Non-pigmented ciliary epithelial cell (primary cell): Measurements from ENCODE around the gene ALAD.
"Not testable (repeated sequence)": the region's sequence is repeated elsewhere in the genome, so short reads cannot be mapped to it uniquely, and the experiment has no call there.

ENCODE experiments used
- DNase-seq: peaks from one replicate; pipeline ENCODE4 v3.0.0-alpha.2; 2010; ENCODE audit warnings: low read depth

The ALAD gene

GRCh38 chr9:113398796-113399195 is 2.3 kb downstream of the ALAD start:
- no peak for DNase-seq

DNA sequence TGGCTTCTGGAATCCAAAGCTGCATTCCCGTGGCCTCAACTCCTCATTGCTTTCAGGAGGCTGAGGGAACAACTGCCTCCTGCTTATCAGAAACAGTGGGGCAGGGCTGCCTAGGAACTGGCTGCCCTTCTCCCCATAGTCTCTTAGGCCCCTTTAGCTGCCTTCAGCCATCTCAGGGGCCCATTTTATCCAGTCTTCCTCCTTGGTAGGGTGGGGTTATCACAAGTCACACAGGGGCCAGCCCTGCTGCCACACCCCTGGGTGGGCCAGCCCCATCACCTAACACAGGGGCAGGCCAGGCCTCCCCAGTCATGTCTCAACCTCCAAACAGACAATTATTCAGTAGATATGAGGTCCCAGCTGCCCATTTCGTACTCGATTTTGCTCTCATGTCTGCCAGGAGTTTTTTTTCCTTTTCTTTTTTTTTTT is 3.9 kb downstream of the ALAD start:
- DNase-seq: no peak

DNA sequence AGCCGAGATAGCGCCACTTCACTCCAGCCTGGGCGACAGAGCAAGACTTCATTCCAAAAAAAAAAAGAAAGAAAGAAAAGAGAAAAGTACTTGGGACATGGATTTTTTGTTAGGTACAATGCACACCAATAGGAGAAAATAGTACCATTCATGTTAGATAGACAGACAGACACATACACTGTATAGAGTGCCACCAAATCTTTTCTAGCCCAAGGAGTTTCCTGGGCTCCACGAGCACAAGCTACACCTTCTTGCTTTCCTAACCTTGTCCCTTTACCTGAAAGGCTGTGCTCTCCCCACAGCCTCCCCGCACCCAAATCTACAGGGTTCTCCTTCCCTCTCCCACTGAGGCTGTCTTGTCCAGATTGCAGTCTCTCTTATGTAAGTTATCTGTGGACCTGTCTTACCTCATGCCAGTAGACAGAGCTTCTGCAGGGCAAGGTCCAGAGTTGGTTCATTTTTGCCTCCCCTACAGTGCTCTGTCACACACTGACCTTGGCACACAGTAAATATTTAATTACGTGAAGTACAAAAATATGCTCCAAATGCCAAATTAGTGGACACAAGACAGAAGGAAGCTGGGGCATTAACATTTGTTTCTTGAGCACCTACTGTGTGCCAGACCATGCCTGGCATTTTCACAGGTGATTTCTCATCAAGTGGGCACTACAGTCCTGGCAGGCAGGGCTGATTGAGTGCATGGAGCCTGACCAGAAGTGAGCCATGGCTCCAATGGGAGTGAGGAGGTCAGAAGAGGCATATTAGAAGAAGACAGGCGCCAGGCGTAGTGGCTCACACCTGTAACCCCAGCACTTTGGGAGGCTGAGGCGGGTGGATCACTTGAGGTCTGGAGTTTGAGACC is 5.9 kb downstream of the ALAD start:
- no peak for DNase-seq

DNA sequence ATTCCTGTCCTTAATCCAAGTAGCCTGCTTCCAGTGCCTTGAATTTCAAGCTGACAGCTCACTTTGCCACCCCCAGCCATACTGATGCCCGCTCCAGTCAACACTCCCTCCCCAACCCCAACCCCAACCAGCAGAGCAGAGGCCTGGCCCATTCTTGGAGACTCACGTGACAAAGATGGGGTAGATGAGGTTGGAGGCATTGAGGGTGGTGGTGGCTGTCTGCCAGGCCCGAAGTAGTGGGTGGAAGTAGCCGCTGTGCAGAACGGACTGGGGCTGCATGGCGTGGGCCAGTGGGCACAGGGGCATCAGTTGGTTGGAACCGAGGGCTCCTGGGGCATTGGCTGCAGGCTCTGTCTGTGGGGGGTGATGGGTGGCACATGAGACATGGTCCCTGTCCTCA is 7.8 kb downstream of the ALAD start:
- DNase-seq: no peak

GRCh38 chr9:113391917-113392316 is 9.2 kb downstream of the ALAD start:
- DNase-seq: no peak

DNA sequence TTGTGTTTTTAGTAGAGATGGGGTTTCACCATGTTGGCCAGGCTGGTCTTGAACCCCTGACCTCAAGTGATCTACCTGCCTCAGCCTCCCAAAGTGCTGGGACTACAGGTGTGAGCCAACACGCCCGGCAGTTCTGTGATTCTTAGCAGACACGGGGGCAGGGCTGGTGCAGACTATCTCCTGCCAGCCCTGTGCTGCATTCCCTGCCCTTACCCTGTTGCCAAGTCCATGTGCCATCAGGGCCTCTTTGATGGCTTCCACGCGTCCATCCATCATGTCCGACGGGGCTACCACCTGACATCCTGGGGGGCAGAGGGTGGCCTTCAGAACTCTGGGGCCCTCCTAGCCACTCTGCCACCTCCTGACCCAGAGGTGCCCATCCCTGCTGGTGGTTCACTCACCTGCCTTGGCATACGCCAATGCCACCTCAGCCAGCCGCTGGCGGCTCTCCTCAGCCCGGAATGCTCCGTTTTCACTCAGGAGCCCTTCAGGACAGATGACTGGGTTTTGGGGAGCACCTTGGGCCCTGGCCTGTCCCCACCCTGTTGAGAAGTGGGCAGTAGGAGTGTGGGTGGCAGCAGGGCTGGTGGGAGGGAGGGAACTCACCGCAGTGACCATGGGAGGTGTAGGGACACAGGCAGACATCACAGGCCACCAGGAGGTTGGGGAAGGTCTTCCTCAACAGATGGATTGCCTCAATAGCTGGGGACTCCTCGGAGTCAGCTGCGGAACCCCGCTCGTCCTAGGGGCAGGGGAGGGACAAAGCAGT is 10.7 kb downstream of the ALAD start:
- DNase-seq: no peak

GRCh38 chr9:113389451-113389850 is 11.6 kb downstream of the ALAD start:
- DNase-seq: no peak

- no peak for DNase-seq
Measured at GRCh38 chr9:113388833-113389232, 12.3 kb downstream of the ALAD start.

- no peak for DNase-seq
Measured at GRCh38 chr9:113387560-113388230, 13.4 kb downstream of the ALAD start.

GRCh38 chr9:113386571-113387393 is 14.3 kb downstream of the ALAD start:
- DNase-seq: no peak

DNA sequence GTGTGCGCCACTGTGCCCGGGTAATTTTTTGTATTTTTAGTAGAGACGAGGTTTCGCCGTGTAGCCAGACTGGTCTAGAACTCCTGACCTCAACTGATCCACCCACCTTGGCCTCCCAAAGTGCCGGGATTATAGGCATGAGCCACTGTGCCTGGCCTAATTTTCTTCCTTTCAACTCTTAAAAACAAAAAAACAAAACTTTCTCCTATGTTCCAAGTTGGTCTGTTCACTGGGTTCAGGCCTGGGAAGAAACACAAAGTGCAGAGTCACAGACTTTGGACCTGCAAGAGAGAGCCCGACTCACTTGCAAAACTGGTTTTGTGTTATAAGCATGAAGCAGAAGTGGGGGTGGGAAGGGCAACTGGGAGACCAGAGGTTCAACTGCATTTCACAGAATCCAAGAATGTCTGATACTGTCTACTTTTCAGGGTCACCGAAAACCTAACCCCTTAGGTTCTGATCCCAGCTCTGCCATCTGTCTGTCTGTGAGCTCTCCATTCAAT is 19.1 kb downstream of the ALAD start:
- no peak for DNase-seq

DNA sequence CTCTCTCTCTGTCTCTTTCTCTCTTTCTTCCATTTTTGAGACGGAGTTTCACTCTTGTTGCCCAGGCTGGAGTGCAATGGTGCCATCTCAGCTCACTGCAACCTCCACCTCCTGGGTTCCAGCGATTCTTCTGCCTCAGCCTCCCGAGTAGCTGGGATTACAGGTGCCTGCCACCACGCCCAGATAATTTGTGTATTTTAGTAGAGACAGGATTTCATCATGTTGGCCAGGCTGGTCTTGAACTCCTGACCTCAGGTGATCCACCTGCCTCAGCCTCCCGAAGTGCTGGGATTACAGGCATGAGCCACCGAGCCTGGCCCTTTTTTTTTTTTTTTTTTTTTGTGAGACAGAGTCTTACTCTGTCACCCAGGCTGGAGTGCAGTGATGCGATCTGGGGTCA is 19.6 kb downstream of the ALAD start:
- not testable (repeated sequence) for DNase-seq

DNA sequence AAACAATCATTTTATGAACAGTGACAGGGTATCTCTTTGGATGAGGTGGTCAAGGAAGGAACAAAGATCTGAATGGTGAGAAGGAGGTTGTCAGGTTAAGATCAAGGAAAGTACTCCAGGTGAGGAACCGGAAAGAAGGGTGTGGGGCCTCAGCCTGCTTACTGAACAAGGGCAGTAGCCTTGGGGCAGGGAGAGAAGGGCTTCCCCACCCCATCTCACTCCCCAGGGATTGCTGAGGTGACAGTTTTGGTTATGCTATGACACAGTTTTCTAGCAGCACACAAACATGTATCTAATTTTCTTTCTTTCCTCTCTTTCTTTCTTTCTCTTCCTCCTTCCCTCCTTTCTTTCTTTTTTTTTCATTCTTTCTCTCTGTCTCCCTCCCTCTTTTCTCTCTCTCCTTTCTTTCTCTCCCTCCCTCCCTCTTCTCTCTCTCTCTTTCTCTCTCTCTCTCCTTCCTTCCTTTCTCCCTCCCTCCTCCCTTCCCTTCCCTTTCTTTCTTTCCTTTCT is 20.2 kb downstream of the ALAD start:
- DNase-seq: no peak

DNA sequence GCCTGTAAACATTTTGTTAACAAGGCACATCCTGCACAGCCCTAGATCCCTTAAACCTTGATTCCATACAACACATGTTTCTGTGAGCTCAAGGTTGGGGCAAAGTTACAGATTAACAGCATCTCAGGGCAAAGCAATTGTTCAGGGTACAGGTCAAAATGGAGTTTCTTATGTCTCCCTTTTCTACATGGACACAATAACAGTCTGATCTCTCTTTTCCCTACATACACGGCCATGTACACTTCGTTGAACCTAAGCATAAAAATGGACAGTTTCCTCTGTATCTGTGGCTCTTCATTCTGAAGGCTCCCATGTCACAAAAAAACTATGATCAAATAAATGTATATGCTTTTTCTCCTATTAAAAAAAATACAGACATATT is 21.3 kb downstream of the ALAD start:
- not testable (repeated sequence) for DNase-seq

DNA sequence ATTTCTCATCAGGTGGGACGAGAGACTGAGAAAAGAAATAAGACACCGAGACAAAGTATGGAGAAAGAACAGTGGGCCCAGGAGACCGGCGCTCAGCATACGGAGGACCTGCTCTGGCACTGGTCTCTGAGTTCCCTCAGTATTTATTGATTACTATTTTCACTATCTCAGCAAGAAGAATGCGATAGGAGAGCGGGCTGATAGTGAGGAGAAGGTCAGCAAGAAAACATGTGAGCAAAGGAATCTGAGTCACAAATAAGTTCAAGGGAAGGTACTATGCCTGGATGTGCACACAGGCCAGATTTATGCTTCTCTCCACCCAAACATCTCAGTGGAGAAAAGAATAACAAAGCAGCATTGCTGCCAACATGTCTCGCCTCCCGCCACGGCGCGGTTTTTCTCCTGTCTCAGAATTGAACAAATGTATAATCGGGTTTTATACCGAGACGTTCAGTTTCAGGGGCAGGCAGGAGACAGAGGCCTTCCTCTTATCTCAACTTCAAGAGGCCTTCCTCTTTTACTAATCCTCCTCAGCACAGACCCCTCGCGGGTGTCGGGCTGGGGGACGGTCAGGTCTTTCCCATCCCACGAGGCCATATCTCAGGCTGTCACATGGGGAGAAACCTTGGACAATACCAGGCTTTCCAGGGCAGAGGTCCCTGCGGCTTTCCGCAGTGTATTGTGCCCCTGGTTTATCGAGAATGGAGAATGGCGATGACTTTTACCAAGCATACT is 21.8 kb downstream of the ALAD start:
- DNase-seq: not testable (repeated sequence)

DNA sequence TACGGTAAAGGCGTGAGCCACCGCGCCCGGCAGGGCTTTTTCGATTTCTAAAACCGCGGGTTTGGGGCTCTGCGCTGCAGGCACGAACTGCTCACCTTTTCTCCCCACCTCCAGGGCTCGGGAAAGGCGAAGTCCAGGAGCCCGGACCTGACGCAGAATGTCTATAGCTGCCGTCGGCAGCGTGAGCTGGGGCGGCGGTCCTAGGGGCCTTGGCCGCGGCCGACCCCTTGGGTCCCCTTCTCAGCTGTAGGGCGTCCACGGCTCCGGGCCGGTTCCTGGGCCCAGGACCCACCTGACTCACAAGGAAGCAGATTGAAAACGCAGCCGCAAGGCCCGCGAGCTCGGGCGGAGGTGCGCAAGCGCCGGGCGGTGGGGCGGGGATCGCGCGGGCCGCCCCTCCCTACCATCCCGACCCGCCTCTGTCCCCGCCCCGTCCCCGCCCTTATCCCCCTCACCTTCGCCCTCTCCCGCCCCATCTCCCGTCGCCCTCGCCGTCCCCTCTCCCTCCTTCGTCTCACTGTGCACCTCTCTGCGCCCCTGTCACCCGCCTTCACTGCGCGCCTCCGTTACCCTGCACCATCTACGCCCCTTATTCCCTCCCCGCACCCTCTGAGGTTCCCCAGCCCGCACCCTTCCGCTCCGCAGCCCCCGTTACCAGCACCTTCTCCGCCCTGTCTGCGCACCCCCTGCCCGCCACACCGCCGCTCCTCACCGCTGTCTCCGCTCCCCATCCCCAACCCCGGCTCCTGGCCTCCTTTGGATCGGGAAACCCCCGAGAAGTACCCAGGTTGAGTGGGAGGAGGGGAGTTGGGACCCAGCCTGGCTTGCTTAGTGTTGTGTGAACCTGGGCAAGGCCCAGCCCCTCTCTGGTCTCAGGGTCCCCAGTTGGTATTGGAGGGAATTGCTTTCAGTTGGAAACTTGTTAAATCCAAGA is 24.2 kb downstream of the ALAD start, which contains the start of gene HDHD3:
HDHD3 (minus strand) TSS at position 353 of the 934 bp plus-strand sequence. CDS start 2,632 bp downstream, outside the sequence.
- no peak for DNase-seq

DNA sequence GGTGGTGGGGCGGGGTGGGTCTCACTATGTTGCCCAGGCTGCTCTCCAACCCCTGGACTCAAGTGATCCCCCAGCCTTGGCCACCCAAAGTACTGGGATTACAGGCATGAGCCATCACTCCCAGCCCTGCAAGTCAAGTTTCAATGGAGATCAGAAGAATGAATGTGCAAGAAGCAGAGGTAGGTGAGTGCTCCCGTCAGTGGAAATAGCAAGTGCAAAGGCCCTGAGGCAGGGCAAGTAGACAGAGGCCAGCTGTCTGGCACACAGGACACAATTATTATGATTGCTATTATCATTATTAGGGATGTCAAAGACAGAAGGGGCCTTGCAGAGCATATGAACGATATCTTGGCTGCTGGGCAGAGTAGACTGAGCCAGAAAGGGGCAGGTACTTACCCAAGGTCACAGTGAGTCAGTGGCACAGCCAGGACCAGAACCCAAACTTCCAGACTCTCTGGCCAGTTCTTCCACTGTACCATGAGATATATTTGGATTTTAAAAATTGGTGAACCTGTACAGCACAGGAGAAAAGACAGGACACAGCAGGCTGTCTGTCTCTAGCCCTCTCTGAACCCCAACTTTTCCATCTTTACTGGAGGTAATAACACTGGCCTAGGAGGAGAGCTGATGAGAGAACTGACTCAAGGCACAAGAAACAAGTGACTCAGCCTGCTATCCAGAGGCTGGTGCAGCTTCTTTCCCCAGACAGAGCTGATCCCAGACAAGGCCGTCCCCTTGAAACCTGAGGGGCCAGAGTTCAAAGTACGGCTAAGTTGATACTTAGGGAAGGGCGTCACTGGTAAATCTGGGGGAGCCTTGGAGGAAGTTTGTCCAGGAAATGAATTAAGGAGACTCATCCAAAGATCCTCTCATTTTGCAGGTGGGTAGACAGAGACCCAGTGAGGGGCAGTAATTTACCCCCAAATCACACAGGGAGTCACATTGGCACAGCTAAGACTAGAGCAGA is 25.7 kb downstream of the ALAD start:
- DNase-seq: no peak

GRCh38 chr9:113373676-113374392 is 27.2 kb downstream of the ALAD start:
- no peak for DNase-seq
